Measurements from ENCODE around the gene GALNS.

DNA sequence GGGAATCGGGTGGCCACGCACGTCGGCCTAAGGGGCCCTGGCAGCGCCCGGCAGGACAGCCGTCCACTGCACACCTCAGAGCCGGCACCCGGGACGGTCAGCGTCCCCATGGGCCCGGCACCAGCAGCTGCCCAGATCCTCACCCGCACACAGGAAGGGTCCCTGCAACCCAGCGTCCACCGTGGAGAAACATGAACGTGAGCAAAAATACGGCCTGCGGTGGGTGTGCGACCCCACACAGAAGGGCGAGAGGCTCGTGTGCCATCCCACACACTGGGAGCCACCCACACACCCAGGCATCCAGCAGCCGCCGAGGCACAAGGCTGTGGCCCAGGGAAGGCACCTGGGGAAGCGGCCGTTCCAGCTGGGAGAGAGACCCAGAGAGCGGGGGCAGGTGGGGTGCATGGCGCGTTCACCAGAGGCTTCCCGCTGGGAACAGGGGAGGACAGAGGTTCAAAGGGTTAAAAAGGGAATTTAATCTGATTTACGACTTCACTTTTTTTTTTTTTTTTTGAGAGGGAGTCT is 78.1 kb downstream of the GALNS start:
- TF ChIP-seq, protein P1, sequence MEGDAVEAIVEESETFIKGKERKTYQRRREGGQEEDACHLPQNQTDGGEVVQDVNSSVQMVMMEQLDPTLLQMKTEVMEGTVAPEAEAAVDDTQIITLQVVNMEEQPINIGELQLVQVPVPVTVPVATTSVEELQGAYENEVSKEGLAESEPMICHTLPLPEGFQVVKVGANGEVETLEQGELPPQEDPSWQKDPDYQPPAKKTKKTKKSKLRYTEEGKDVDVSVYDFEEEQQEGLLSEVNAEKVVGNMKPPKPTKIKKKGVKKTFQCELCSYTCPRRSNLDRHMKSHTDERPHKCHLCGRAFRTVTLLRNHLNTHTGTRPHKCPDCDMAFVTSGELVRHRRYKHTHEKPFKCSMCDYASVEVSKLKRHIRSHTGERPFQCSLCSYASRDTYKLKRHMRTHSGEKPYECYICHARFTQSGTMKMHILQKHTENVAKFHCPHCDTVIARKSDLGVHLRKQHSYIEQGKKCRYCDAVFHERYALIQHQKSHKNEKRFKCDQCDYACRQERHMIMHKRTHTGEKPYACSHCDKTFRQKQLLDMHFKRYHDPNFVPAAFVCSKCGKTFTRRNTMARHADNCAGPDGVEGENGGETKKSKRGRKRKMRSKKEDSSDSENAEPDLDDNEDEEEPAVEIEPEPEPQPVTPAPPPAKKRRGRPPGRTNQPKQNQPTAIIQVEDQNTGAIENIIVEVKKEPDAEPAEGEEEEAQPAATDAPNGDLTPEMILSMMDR (IDR thresholded peaks at IDR 0.05): no peak
- no peak for TF ChIP-seq POLR2A (IDR thresholded peaks at IDR 0.05)
